Endothelial cell of umbilical vein (primary cell): ENCODE results near the gene MCF2L. TPM values are rescaled to one million over a fixed set of nuclear protein-coding genes. Genes with fewer than 3 reads are reported as not detected.

Experiments
- BruUV-seq: library from RNA; stranded (reverse); fragments of 400-500 nt; replicated peaks from 2 replicates; lab custom pipeline; 2021; lab: Mats Ljungman, UMichigan
- CTCF ChIA-PET: fragments of 300-600, 350-600 bp; sonication (Branson Sonifier 250); formaldehyde crosslinking; loops from one replicate; lab custom pipeline; 2021; ENCODE audit warnings: antibody characterized with exemption, inconsistent platforms; lab: Charles Lee
- POLR2A ChIA-PET: fragments of 300-600, 350-600 bp; sonication (Branson Sonifier 250); formaldehyde crosslinking; loops from one replicate; lab custom pipeline; 2021; ENCODE audit warnings: antibody characterized with exemption, inconsistent platforms; lab: Charles Lee
- DNase-seq: peaks from one replicate; pipeline ENCODE4 v3.0.0-alpha.2; 2011; ENCODE audit warnings: low read depth, low spot score
- FAIRE-seq: peaks from 2 replicates; lab custom pipeline; 2011; peaks lifted over from hg19 to GRCh38; lab: Jason Lieb, UNC
- H2AFZ ChIP-seq: 2 replicates; pipeline ENCODE4 v1.6.0; 2012; ENCODE audit warnings: low read depth, low read length, control low read depth, inconsistent platforms
- H3K27ac ChIP-seq: 2 replicates; pipeline ENCODE4 v1.5.1; 2011; ENCODE audit warnings: low read depth, mild to moderate bottlenecking, control low read depth, low read length, moderate library complexity; ENCODE audit not compliant: insufficient read depth
- H3K27me3 ChIP-seq, 2 experiments: 2 replicates each; pipeline versions ENCODE4 v1.6.0 to v1.6.1; 2011; ENCODE audit warnings: low read length in 2 of 2, mixed read lengths in 1 of 2; ENCODE audit not compliant: control insufficient read depth in 2 of 2, insufficient read depth in 2 of 2
- H3K36me3 ChIP-seq, 2 experiments: 2 replicates in 1 of 2; 3 replicates in 1 of 2; pipeline ENCODE4 v1.5.1; 2011; ENCODE audit warnings: low read length in 2 of 2, mild to moderate bottlenecking in 1 of 2, moderate library complexity in 1 of 2; ENCODE audit not compliant: control insufficient read depth in 2 of 2, insufficient read depth in 2 of 2; ENCODE audit errors: extremely low read depth in 1 of 2
- H3K4me1 ChIP-seq: 3 replicates; pipeline ENCODE4 v1.5.1; 2011; ENCODE audit warnings: mild to moderate bottlenecking, low read length; ENCODE audit not compliant: control insufficient read depth, insufficient read depth; ENCODE audit errors: extremely low read depth
- H3K4me2 ChIP-seq: 2 replicates; pipeline ENCODE4 v1.6.1; 2011; ENCODE audit warnings: low read length, control low read depth, mixed read lengths; ENCODE audit not compliant: insufficient read depth
- H3K4me3 ChIP-seq, 3 experiments: fragments of 200-600 bp in 1 of 3; sonication (generic), shearing (Covaris generic) in 1 of 3; replicated peaks in 1 of 3; 2 replicates each; pipeline ENCODE4 v1.5.1; 2011 to 2016; ENCODE audit warnings: control low read depth in 3 of 3, low read length in 3 of 3, mild to moderate bottlenecking in 2 of 3, inconsistent platforms in 1 of 3, low read depth in 1 of 3, moderate library complexity in 1 of 3; ENCODE audit not compliant: insufficient read depth in 1 of 3
- H3K79me2 ChIP-seq: 2 replicates; pipeline ENCODE4 v1.6.0; 2012; ENCODE audit warnings: low read length, inconsistent platforms; ENCODE audit not compliant: control insufficient read depth, insufficient read depth
- H3K9ac ChIP-seq: replicated peaks from 2 replicates; pipeline ENCODE3; 2011; ENCODE audit warnings: low read length, control low read depth; ENCODE audit not compliant: insufficient read depth; ENCODE audit errors: extremely low read depth
- H3K9me1 ChIP-seq: replicated peaks from 3 replicates; pipeline ENCODE4 v1.6.0; 2011; ENCODE audit warnings: mild to moderate bottlenecking, low read length; ENCODE audit not compliant: control insufficient read depth, insufficient read depth; ENCODE audit errors: extremely low read depth
- H3K9me3 ChIP-seq: replicated peaks from 2 replicates; pipeline ENCODE4 v1.5.1; 2012; ENCODE audit warnings: low read length, inconsistent platforms; ENCODE audit not compliant: control insufficient read depth, insufficient read depth
- H4K20me1 ChIP-seq: replicated peaks from 2 replicates; pipeline ENCODE3; 2011; ENCODE audit warnings: mild to moderate bottlenecking, low read length; ENCODE audit not compliant: control insufficient read depth, insufficient read depth; ENCODE audit errors: extremely low read depth
- CTCF ChIP-seq, 2 donors: IDR thresholded peaks; 1 replicate in 1 of 2; 2 replicates in 1 of 2; pipeline ENCODE4 v1.5.1; 2011; ENCODE audit warnings: low read length in 2 of 2, mild to moderate bottlenecking in 2 of 2, moderate library complexity in 2 of 2, control low read depth in 1 of 2, inconsistent platforms in 1 of 2, low read depth in 1 of 2; ENCODE audit not compliant: insufficient read depth in 1 of 2; ENCODE audit errors: extremely low read depth in 1 of 2
- GATA2 ChIP-seq: IDR thresholded peaks from 2 replicates; pipeline ENCODE4 v1.7.0; 2011; ENCODE audit warnings: low read depth, mild to moderate bottlenecking, moderate library complexity, mixed read lengths, low read length; ENCODE audit not compliant: insufficient read length, insufficient read depth
- POLR2A ChIP-seq: IDR thresholded peaks from 2 replicates; pipeline ENCODE4 v1.6.1; 2012; ENCODE audit warnings: low read depth, mild to moderate bottlenecking, control low read depth, low read length
- dilution Hi-C: fragments of 300-500 bp; cut with MboI; formaldehyde crosslinking; loops from one replicate; pipeline ENCODE4 v1.15.0; 2019; ENCODE audit warnings: low sequenced_read_pairs; ENCODE audit not compliant: extremely low pct_ligation_motif_present
- intact Hi-C: fragments of 100-400 bp; cut with micrococcal nuclease; formaldehyde crosslinking; loops from one replicate; pipeline ENCODE4 v1.10.0; 2022
- polyA plus RNA-seq, 4 experiments: library from polyadenylated mRNA; depleted of rRNA in 3 of 4; stranded (reverse) in 3 of 4; unstranded in 1 of 4; fragments of >200 nt; gene quantifications; 2 replicates each; pipeline versions ENCODE4 v1.2.1 to v1.2.3, GENCODE V29; 2011 to 2012; ENCODE audit warnings: missing spikeins in 1 of 4
- total RNA-seq: library from RNA; stranded (reverse); gene quantifications from 2 replicates; pipeline ENCODE4 v1.2.3, GENCODE V29; 2021
- TF ChIP-seq, protein P1 (sequence below): IDR thresholded peaks from 2 replicates; pipeline ENCODE4 v1.6.1; 2011; ENCODE audit not compliant: insufficient read depth, insufficient read length

Gene MCF2L
- total and polyA plus RNA-seq, 2 donors (not counting 3 experiments of a cell fraction or from before 2014, with no cell fraction given), result 0.33 to 0.58 TPM

DNA sequence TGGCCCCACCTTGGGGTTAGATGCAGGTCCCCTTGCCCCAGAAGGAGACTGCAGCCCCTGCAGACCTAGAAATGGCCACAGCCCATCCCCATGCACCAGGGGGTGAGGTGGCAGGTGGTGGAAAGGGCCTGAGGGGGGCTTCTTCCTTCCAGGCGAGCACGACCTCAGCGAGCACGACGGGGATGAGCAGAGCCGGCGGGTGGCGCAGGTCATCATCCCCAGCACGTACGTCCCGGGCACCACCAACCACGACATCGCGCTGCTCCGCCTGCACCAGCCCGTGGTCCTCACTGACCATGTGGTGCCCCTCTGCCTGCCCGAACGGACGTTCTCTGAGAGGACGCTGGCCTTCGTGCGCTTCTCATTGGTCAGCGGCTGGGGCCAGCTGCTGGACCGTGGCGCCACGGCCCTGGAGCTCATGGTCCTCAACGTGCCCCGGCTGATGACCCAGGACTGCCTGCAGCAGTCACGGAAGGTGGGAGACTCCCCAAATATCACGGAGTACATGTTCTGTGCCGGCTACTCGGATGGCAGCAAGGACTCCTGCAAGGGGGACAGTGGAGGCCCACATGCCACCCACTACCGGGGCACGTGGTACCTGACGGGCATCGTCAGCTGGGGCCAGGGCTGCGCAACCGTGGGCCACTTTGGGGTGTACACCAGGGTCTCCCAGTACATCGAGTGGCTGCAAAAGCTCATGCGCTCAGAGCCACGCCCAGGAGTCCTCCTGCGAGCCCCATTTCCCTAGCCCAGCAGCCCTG is 149.4 kb downstream of the MCF2L start:
- H4K20me1 ChIP-seq, result no peaks in the 10 kb centered on the region
- TF ChIP-seq POLR2A, result no peak
- no peak for TF ChIP-seq GATA2
- TF ChIP-seq, protein P1, sequence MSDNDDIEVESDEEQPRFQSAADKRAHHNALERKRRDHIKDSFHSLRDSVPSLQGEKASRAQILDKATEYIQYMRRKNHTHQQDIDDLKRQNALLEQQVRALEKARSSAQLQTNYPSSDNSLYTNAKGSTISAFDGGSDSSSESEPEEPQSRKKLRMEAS, result no peak
- TF ChIP-seq CTCF (IDR thresholded peaks at IDR 0.05; ENCODE audit: extremely low read depth in 1 of 2, insufficient read depth in 1 of 2, low read depth in 1 of 2, low read length in 2 of 2), result no peak
- no peaks in the 10 kb centered on the region for H3K9me1 ChIP-seq
- CTCF ChIA-PET, result no interaction called here
- FAIRE-seq (no peak), DNase-seq (no peak)
- no peaks in the 10 kb centered on the region for H3K79me2 ChIP-seq
- no peaks in the 10 kb centered on the region for H3K9me3 ChIP-seq
- H2AFZ ChIP-seq, result no peak overlapping the region
- no peak overlapping the region for H3K4me2 ChIP-seq
- no peak overlapping the region for H3K27ac ChIP-seq
- BruUV-seq, result no TSS peak
- H3K9ac ChIP-seq, result no peak overlapping the region
- no peaks in the 10 kb centered on the region for H3K4me1 ChIP-seq
- intact Hi-C loops (no loop called here), dilution Hi-C loops (no loop called here)
- no peaks in the 10 kb centered on the region for H3K36me3 ChIP-seq
- H3K4me3 ChIP-seq, result no peak overlapping the region
- POLR2A ChIA-PET, result no interaction called here
- no peaks in the 10 kb centered on the region for H3K27me3 ChIP-seq
